RWPE2 (cell line): ENCODE results near the gene NIM1K.

Source experiments
- ATAC-seq: fragments of 200-7000 bp; cut with Tn5 transposase; 3 replicates; pipeline ENCODE4 v1.9.1; 2021; ENCODE audit warnings: low read depth
- DNase-seq: peaks from one replicate; pipeline ENCODE4 v3.0.0-alpha.2; 2020; ENCODE audit warnings: low spot score
- H3K27ac ChIP-seq: fragments of 450-650 bp; 2 replicates; pipeline ENCODE4 v1.5.1; 2017; ENCODE audit warnings: mild to moderate bottlenecking; ENCODE audit not compliant: poor library complexity, severe bottlenecking
- H3K27me3 ChIP-seq: fragments of 250-450 bp; sonication (Bioruptor Pico); 2 replicates; pipeline ENCODE4 v1.5.1; 2021; ENCODE audit warnings: mild to moderate bottlenecking, moderate library complexity; ENCODE audit not compliant: insufficient read depth, poor library complexity, severe bottlenecking
- H3K36me3 ChIP-seq: fragments of 250-450 bp; sonication (Bioruptor Pico); 2 replicates; pipeline ENCODE4 v1.5.1; 2020; ENCODE audit warnings: low read depth, mild to moderate bottlenecking, moderate library complexity
- H3K4me1 ChIP-seq: fragments of 250-450 bp; sonication (Bioruptor Pico); 2 replicates; pipeline ENCODE4 v1.5.1; 2021; ENCODE audit warnings: mild to moderate bottlenecking, moderate library complexity; ENCODE audit not compliant: insufficient read depth, poor library complexity, severe bottlenecking
- H3K4me3 ChIP-seq: fragments of 250-450 bp; sonication (Bioruptor Pico); 2 replicates; pipeline ENCODE4 v1.5.1; 2021; ENCODE audit warnings: mild to moderate bottlenecking, moderate library complexity; ENCODE audit not compliant: severe bottlenecking
- H3K9me3 ChIP-seq: fragments of 250-450 bp; sonication (Bioruptor Pico); 2 replicates; pipeline ENCODE4 v1.5.1; 2021; ENCODE audit warnings: mild to moderate bottlenecking, moderate library complexity; ENCODE audit not compliant: severe bottlenecking
- CTCF ChIP-seq: fragments of 450-650 bp; IDR thresholded peaks from one replicate; pipeline ENCODE4 v1.5.1; 2017; ENCODE audit warnings: mild to moderate bottlenecking, moderate library complexity; ENCODE audit not compliant: poor library complexity, severe bottlenecking

NIM1K gene

GRCh38 chr5:43288269-43288831, 96.3 kb downstream of the NIM1K start:
- Histone ChIP-seq H3K4me1 (no peaks in the 10 kb centered on the region), H3K27ac (no peak overlapping the region), H3K36me3 (peaks cover 59% of the 10 kb centered on the region), H3K4me3 (no peak overlapping the region), H3K27me3 (no peaks in the 10 kb centered on the region), H3K9me3 (no peaks in the 10 kb centered on the region)
- TF ChIP-seq CTCF: no peak
- ATAC-seq (no peak), DNase-seq (no peak)

- no peak overlapping the region for H3K4me3 ChIP-seq
- TF ChIP-seq CTCF: no peak
- H3K27ac ChIP-seq: no peak overlapping the region
- DNase-seq (no peak), ATAC-seq (no peak)
- H3K4me1 ChIP-seq: peaks cover 2% of the 10 kb centered on the region
- H3K9me3 ChIP-seq: no peaks in the 10 kb centered on the region
- peaks cover 83% of the 10 kb centered on the region for H3K36me3 ChIP-seq
- H3K27me3 ChIP-seq: no peaks in the 10 kb centered on the region
These were observed 98.7 kb downstream of the NIM1K start for GRCh38 chr5:43290726-43291125.

GRCh38 chr5:43294226-43294625, 102.2 kb downstream of the NIM1K start:
- peaks cover 100% of the 10 kb centered on the region for H3K36me3 ChIP-seq
- peaks cover 2% of the 10 kb centered on the region for H3K4me1 ChIP-seq
- H3K27me3 ChIP-seq: no peaks in the 10 kb centered on the region
- no peak for TF ChIP-seq CTCF
- no peak overlapping the region for H3K27ac ChIP-seq
- H3K9me3 ChIP-seq: no peaks in the 10 kb centered on the region
- DNase-seq: no peak
- ATAC-seq: no peak
- H3K4me3 ChIP-seq: no peak overlapping the region

- Histone ChIP-seq H3K27me3 (no peaks in the 10 kb centered on the region), H3K4me1 (peaks cover 2% of the 10 kb centered on the region), H3K36me3 (peaks cover 100% of the 10 kb centered on the region), H3K9me3 (no peaks in the 10 kb centered on the region), H3K4me3 (no peak overlapping the region), H3K27ac (no peak overlapping the region)
- no peak for DNase-seq
- ATAC-seq: no peak
- no peak for TF ChIP-seq CTCF
These were observed 103.2 kb downstream of the NIM1K start for GRCh38 chr5:43295202-43295601.

GRCh38 chr5:43296835-43297234, 104.8 kb downstream of the NIM1K start:
- Histone ChIP-seq H3K36me3 (peaks cover 100% of the 10 kb centered on the region), H3K4me1 (peaks cover 3% of the 10 kb centered on the region), H3K27ac (no peak overlapping the region), H3K4me3 (no peak overlapping the region), H3K27me3 (no peaks in the 10 kb centered on the region), H3K9me3 (no peaks in the 10 kb centered on the region)
- TF ChIP-seq CTCF: no peak
- DNase-seq: no peak
- ATAC-seq: no peak
